ENCODE results near the gene MAN1A2.
"Not testable (repeated sequence)": the region's sequence is repeated elsewhere in the genome, so short reads cannot be mapped to it uniquely, and the experiment has no call there.

MAN1A2 gene

DNA sequence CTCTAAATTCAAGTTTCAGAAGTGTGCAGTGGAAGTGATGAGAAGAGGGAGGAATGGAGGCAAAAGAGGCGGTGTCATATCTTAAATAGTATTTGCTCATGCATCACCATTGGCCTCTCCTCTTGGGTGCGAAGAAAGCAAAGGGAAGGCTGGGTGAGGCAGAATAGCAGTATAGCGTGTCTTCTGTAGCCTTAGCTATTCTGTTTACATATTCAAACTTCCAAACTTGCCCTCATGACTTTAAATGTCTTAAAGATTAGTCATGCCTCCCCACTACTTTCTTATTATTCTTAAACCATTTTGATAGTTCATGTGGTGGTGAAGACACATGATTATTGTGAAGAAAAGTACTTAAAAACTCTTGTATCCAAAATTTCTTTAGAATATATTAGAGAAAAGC lies 134.0 kb downstream of the MAN1A2 start:
- no peak for DNase-seq

DNA sequence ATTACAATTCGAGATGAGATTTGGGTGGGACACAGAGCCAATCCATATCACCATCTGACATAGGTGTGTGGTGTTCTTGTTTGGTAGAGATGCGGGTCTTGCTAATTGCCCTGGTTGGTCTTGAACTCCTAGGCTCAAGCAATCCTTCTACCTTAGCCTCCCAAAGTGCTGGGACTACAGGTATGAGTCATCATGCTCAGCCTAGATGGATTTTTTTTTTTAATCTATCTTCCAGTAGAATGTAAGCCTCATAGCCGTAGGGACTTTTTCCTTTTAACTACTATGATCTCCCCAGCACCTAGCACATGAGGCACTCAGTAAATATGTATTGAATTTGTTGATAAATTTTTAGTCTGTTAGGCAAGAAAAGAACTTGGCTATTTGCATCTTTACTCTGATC lies 144.0 kb downstream of the MAN1A2 start:
- no peak for DNase-seq

GRCh38 chr1:117512728-117513321 lies 145.6 kb downstream of the MAN1A2 start:
- no peak for DNase-seq

DNA sequence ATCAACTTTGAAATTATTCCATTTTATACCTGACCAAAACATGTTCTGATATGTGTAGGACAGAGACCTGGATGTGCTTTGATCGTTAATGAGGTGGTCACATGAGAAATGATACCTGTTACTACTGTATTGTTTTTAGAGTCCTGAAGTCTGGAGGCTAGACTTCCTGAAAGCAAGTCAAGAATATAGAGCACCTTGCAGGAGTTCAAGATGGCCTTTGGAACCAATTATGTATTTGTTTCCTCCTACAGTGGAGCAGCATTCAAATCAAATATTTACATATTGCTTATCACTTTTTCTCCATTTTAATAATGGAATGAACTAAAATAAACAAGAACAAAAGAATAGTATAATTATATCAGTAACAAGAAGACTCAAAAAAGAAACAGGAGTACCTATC lies 155.9 kb downstream of the MAN1A2 start:
- no peak for DNase-seq

- no peak for DNase-seq
Measured at GRCh38 chr1:117527074-117527473, 159.8 kb downstream of the MAN1A2 start.

DNA sequence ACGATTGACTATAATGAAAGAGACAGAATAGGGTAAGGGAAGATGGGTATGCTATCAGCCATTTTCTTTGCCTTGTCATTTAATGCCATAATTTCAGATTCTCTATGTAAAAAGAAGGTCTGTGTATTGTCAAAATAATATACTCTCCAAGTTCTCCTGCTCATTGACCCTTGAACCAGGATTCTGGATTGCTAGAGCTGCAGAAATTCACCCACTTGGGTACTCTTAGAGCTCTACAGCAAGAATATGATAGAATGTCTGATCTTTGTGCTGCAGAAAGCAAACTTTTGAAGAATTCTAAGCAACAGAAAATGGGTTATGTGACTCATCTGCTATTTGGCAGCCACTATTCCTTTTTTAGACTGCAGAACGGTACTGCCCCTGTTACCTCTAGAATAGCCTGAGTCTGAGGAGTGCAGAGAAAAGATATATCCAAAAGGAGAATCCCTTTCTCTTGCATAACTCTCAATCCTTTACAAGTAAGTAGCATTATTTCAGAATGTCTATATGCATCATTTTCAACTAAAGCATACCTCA lies 160.4 kb downstream of the MAN1A2 start:
- DNase-seq = no peak

DNA sequence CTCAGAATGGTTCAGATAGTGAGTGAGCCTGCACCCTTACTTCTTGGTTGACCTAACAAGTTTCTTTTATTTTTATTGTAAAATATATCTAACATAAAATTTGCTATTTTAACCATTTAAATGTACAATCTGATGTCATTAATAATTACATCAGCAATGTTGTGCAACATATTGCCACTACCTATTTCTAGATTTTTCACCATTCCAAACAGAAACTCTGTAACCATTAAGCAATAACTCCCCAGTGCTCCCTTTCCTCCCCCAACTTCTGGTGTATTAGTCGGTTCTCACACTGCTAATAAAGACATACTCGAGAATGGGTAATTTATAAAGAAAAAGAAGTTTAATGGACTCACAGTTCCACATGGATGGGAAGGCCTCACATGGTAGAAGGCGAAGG lies 162.4 kb downstream of the MAN1A2 start:
- DNase-seq = no peak

- DNase-seq = no peak
Measured at GRCh38 chr1:117531222-117531621, 164.0 kb downstream of the MAN1A2 start.

DNA sequence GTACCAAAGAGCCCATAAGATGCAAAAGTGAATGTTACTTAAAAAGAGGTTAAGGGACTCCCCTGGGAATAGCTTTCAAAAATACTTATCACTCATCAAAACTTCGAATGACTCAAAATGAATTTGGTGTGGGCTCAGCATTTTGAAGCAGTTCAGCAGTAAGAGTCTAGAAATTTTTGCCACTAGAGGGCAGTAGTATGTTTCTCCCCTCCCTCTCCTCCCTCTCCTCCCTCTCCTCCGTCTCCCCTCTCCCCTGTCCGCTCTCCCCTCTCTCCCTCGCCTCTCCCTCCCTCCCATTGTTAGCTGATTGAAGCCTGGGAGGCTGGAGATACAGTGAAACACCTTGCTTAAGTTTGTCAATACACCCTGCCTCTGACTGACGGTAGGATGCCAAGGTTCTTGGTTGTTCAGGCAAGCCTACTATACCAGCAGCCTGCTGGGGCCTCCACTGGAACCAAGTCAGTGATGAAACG lies 167.8 kb downstream of the MAN1A2 start:
- DNase-seq = peak; percentile 44

GRCh38 chr1:117535821-117536220 lies 168.6 kb downstream of the MAN1A2 start:
- no peak for DNase-seq

GRCh38 chr1:117537291-117537920 lies 170.2 kb downstream of the MAN1A2 start:
- no peak for DNase-seq

DNA sequence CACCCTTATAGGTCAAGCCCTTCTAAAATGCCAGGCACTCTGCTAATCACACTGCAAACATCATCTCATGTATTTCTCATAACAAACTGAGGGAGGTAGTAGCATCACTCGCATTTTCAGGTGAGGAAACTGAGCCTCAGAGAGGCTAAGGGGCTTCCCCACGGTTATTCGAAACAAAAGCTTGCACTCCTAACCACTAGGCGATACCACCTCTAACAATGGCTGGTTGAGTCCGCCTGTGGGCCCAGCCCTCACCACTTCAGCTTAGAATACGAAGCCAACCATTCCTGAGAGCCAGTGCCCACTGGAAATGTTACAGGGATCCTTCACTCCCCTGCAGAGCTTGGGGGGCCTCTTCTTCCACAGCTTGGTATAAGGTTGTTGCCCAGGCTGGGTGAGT lies 173.3 kb downstream of the MAN1A2 start:
- no peak for DNase-seq

DNA sequence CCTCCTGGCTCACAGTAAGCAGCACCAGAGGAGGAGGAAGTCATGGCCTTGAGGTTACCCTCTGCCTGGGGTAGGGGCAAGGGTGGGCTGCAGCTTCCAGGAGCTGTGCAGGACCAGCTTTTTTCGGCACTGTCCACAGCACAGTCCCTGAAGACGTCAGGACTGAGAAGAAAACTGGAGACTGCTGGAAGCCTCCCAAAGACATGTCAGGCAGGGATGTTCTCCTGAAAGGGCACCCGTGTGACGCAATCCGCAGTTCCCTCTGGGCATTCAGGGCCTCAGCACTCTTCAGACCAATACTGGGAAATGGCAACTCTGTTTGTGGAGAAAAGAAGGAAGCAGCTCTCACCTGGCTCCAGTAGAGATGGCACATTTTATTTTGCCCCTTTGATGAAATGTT lies 173.8 kb downstream of the MAN1A2 start:
- DNase-seq = no peak

DNA sequence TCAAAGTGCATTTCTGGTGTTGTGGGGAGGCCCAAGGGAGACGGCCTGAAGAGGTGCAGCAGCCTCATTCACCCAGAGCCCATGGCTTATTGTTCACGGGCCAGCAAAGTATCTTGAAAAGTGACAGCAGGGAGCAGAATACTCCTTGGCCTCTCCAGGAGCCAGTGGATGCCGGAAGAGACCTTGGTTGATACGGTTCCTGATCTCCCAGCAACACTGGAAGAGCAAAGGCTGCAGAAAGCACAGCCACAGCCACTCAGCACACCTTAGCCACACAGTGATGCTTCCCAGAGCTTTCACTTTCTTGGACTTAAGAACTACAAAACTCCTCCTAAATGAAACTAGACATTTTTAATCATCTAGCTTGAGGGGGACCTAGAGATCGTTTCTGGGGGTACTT lies 174.3 kb downstream of the MAN1A2 start:
- no peak for DNase-seq

- DNase-seq = no peak
Measured at GRCh38 chr1:117544509-117545109, 177.4 kb downstream of the MAN1A2 start.

GRCh38 chr1:117546467-117546866 lies 179.2 kb downstream of the MAN1A2 start:
- no peak for DNase-seq

DNA sequence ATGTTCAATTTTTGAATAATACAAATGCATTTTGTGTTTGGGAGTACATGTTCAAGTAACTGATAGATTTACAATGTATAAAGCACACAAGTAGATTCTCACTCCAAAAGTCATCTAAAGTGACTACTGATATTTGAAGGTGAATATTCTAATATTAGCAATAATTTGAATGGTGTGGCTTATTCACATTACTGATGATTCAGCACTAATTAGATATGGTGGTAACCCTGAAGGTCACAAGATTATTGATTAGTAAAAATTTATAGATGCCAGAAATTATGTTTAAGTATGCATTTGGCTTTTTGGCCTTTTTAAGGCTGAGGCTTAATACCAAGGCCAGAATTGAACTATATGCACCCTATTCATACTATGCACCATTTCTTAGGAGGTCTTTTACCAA lies 186.2 kb downstream of the MAN1A2 start:
- DNase-seq = no peak

GRCh38 chr1:117555806-117556205 lies 188.6 kb downstream of the MAN1A2 start:
- DNase-seq = no peak

DNA sequence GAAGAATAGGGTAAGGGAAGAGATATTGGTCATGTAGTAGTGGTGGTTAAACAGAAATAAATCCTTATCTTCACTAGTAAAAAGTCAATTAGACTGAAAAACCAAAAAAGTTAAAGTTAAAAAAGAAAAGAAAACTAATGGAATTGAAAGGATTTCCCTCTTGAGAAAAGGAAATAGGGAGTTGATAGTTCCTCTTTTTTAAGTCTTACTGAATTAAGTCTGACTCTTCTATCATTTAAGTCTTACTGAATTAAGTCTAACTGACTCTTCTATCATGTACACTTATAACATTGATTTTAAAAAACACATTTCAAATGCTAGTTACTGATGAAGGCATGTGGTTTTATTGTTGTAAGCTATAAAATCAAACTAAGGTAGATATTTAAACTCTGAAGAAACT lies 189.1 kb downstream of the MAN1A2 start:
- no peak for DNase-seq

GRCh38 chr1:117556976-117557375 lies 189.7 kb downstream of the MAN1A2 start:
- no peak for DNase-seq

DNA sequence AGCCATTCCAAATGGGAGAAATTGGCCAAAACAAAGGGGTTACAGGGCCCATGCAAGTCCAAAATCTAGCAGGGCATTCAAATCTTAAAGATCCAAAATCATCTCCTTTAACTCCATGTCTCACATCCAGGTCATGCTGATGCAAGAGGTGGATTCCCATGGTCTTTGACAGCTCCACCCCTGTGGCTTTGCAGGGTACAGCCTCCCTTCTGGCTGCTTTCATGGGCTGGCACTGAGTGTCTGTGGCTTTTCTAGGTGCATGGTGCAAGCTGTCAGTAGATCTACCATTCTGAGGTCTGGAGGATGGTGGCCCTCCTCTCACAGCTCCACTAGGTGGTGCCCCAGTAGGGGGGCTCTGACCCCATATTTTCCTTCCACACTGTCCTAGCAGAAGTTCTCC lies 191.2 kb downstream of the MAN1A2 start:
- not testable (repeated sequence) for DNase-seq

DNA sequence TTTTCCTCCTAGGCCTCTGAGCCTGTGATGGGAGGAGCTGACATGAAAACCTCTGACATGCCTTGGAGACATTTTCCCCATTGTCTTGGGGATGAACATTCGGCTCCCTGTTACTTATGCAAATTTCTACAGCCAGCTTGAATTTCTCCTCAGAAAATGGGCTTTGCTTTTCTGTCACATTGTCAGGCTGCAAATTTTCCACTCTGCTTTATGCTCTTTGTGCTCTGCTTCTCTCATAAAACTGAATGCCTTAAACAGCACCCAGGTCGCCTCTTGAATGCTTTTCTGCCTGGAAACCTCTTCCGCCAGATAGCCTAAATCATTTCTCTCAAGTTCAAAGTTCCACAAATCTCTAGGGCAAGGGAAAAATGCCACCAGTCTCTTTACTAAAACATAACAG lies 191.9 kb downstream of the MAN1A2 start:
- no peak for DNase-seq

- no peak for DNase-seq
Measured at GRCh38 chr1:117559985-117560384, 192.7 kb downstream of the MAN1A2 start.

- no peak for DNase-seq
Measured at GRCh38 chr1:117561071-117561470, 193.8 kb downstream of the MAN1A2 start.
